Measurements from ENCODE around the gene PRIM1. TPM values are rescaled to one million over a fixed set of nuclear protein-coding genes. Genes with fewer than 3 reads are reported as not detected.
"Not testable (repeated sequence)": the region's sequence is repeated elsewhere in the genome, so short reads cannot be mapped to it uniquely, and the experiment has no call there.

PRIM1 gene
- total and polyA plus RNA-seq, 9 donors = 5.7 to 12.5 (median 7.8) TPM

GRCh38 chr12:56759263-56759908, 7.3 kb upstream of the PRIM1 start:
- Histone ChIP-seq H3K4me3 (no peak overlapping the region), H3K4me1 (ENCODE audit: insufficient read depth) (no peaks in the 10 kb centered on the region), H3K27me3 (no peaks in the 10 kb centered on the region), H3K27ac (no peak overlapping the region), H3K9me3 (no peaks in the 10 kb centered on the region), H3K36me3 (no peaks in the 10 kb centered on the region)
- no peak for DNase-seq
- TF ChIP-seq POLR2A (IDR thresholded peaks at IDR 0.05) (no peak), CTCF (IDR thresholded peaks at IDR 0.05) (no peak), EP300 (IDR thresholded peaks at IDR 0.05) (no peak)
- WGBS, 3 donors = 8 to 23% (median 10%) methylated on average over 6 of the region's 6 CpGs
- intact Hi-C loops (cut with DNase I) = loop anchor here in 1 of 4 donors (5.0 kb wide), 1 partner anchor 228 kb away; no protein-coding TSS in a partner anchor

- DNase-seq = no peak
- TF ChIP-seq CTCF (IDR thresholded peaks at IDR 0.05) (no peak), POLR2A (IDR thresholded peaks at IDR 0.05) (no peak), EP300 (IDR thresholded peaks at IDR 0.05) (no peak)
- 61 to 67% (median 63%) methylated on average over 3 of the region's 3 CpGs for WGBS, 3 donors
- Histone ChIP-seq H3K9me3 (no peaks in the 10 kb centered on the region), H3K36me3 (no peaks in the 10 kb centered on the region), H3K27me3 (no peaks in the 10 kb centered on the region), H3K27ac (no peak overlapping the region), H3K4me1 (ENCODE audit: insufficient read depth) (no peaks in the 10 kb centered on the region), H3K4me3 (no peak overlapping the region)
- intact Hi-C loops (cut with DNase I) = loop anchor here in 1 of 4 donors (5.0 kb wide), 1 partner anchor 229 kb away; no protein-coding TSS in a partner anchor
Observed at GRCh38 chr12:56758728-56759262, 6.7 kb upstream of the PRIM1 start.

- H3K36me3 ChIP-seq; H3K4me3 ChIP-seq; H3K27me3 ChIP-seq; H3K4me1 ChIP-seq (ENCODE audit: insufficient read depth); DNase-seq; H3K27ac ChIP-seq; H3K9me3 ChIP-seq: not testable (repeated sequence)
- WGBS, 3 donors = 97 to 100% (median 98%) methylated on average over 1 of the region's 1 CpG
- intact Hi-C loops (cut with DNase I) = loop anchor here in 2 of 4 donors (2.0 to 5.0 kb wide), 2 partner anchors 229 kb away; no protein-coding TSS in a partner anchor
Observed at GRCh38 chr12:56757971-56758370, 5.8 kb upstream of the PRIM1 start.

- WGBS, 3 donors = 94 to 100% (median 100%) methylated on average over 1 of the region's 1 CpG
- Histone ChIP-seq H3K27me3 (no peaks in the 10 kb centered on the region), H3K4me3 (no peak overlapping the region), H3K27ac (no peak overlapping the region), H3K9me3 (no peaks in the 10 kb centered on the region), H3K4me1 (ENCODE audit: insufficient read depth) (no peaks in the 10 kb centered on the region), H3K36me3 (no peaks in the 10 kb centered on the region)
- intact Hi-C loops (cut with DNase I) = no loop called here
- TF ChIP-seq POLR2A (IDR thresholded peaks at IDR 0.05) (no peak), EP300 (IDR thresholded peaks at IDR 0.05) (no peak), CTCF (IDR thresholded peaks at IDR 0.05) (no peak)
- DNase-seq = no peak
Observed at GRCh38 chr12:56753566-56753965, 1.4 kb upstream of the PRIM1 start.

- H3K27me3 ChIP-seq; H3K4me3 ChIP-seq; intact Hi-C loops (cut with DNase I); H3K27ac ChIP-seq; H3K4me1 ChIP-seq (ENCODE audit: insufficient read depth); H3K9me3 ChIP-seq; H3K36me3 ChIP-seq; DNase-seq: not testable (repeated sequence)
- WGBS, 3 donors = 90 to 92% (median 92%) methylated on average over 13 of the region's 13 CpGs
Observed at GRCh38 chr12:56750596-56750995, 1.5 kb downstream of the PRIM1 start.
